GM23338 (cell line): Measurements from ENCODE around the gene PSPN.

ENCODE experiments used
- CREB1 ChIP-seq: fragments of 250-450 bp; sonication (Bioruptor Pico); IDR thresholded peaks from 2 replicates; pipeline ENCODE4 v1.5.0; 2020; ENCODE audit warnings: low read depth, mild to moderate bottlenecking, moderate library complexity
- CTCF ChIP-seq, 2 experiments: fragments of 200-600 bp in 1 of 2; sonication (generic) in 1 of 2; conservative IDR thresholded peaks; 2 replicates each; pipeline versions ENCODE4 v1.5.1 to v1.6.1; 2016 to 2017; ENCODE audit warnings: antibody characterized with exemption in 2 of 2, low read depth in 2 of 2, mild to moderate bottlenecking in 2 of 2, moderate library complexity in 1 of 2
- ETS1 ChIP-seq: IDR thresholded peaks from 2 replicates; pipeline ENCODE4 v1.6.1; 2016; ENCODE audit warnings: antibody characterized with exemption
- EZH2 ChIP-seq: fragments of 200-600 bp; sonication (generic); IDR thresholded peaks from one replicate; pipeline ENCODE4 v1.8.0; 2017; ENCODE audit warnings: antibody characterized with exemption, mild to moderate bottlenecking, low read depth; ENCODE audit not compliant: unreplicated experiment
- EZH2phosphoT487 ChIP-seq: fragments of 200-600 bp; sonication (generic); IDR thresholded peaks from one replicate; pipeline ENCODE4 v1.8.1; 2018; ENCODE audit warnings: antibody characterized with exemption; ENCODE audit not compliant: unreplicated experiment
- JUNB ChIP-seq: IDR thresholded peaks from one replicate; pipeline ENCODE4 v1.6.1; 2016; ENCODE audit warnings: antibody characterized with exemption; ENCODE audit not compliant: unreplicated experiment
- NANOG ChIP-seq: IDR thresholded peaks from 2 replicates; pipeline ENCODE4 v1.6.1; 2016; ENCODE audit warnings: antibody characterized with exemption, borderline replicate concordance
- POLR2AphosphoS5 ChIP-seq: IDR thresholded peaks from 2 replicates; pipeline ENCODE4 v1.6.1; 2016; ENCODE audit warnings: antibody characterized with exemption, low read depth
- REST ChIP-seq: IDR thresholded peaks from one replicate; pipeline ENCODE4 v1.6.1; 2018; ENCODE audit warnings: antibody characterized with exemption; ENCODE audit not compliant: unreplicated experiment
- STAT1 ChIP-seq: IDR thresholded peaks from one replicate; pipeline ENCODE4 v1.6.1; 2016; ENCODE audit warnings: antibody characterized with exemption; ENCODE audit not compliant: unreplicated experiment
- ZNF114 ChIP-seq: fragments of 250-450 bp; sonication (Bioruptor Pico); IDR thresholded peaks from 2 replicates; pipeline ENCODE4 v1.5.0; 2020; ENCODE audit warnings: mild to moderate bottlenecking, moderate library complexity
- ZNF331 ChIP-seq: fragments of 250-450 bp; sonication (Bioruptor Pico); IDR thresholded peaks from 2 replicates; pipeline ENCODE4 v1.5.0; 2020; ENCODE audit warnings: low read depth, mild to moderate bottlenecking, moderate library complexity

- TF ChIP-seq EZH2 (no peak), CTCF (conservative IDR thresholded peaks at IDR 0.05; ENCODE audit: low read depth in 2 of 2) (no peak), EZH2phosphoT487 (no peak), CREB1 (CRISPR knock-in tag) (no peak), ZNF331 (CRISPR knock-in tag) (no peak), NANOG (no peak), JUNB (no peak), POLR2AphosphoS5 (no peak), REST (no peak), STAT1 (no peak), ETS1 (no peak), ZNF114 (CRISPR knock-in tag) (no peak)
Observed at GRCh38 chr19:6413291-6413690, 37.6 kb upstream of the PSPN start.
